Tibial nerve (tissue), 4 donors: ENCODE data around the gene PIK3R3. TPM values are rescaled to one million over a fixed set of nuclear protein-coding genes. Genes with fewer than 3 reads are reported as not detected.
A peak's percentile ranks its signal among the peaks of the same experiment; 100 is the strongest.

Experiments
- DNase-seq, 2 donors: peaks; one replicate each; pipeline ENCODE4 v3.0.0-alpha.2; 2019; ENCODE audit warnings: low spot score in 2 of 2
- H3K27ac ChIP-seq, 4 donors: fragments of 200-600 bp; sonication (generic) in 3 of 4; one replicate each; pipeline ENCODE4 v1.5.1; 2017 to 2019; ENCODE audit warnings: mild to moderate bottlenecking in 1 of 4
- H3K27me3 ChIP-seq, 2 donors: fragments of 200-600 bp; sonication (generic) in 1 of 2; one replicate each; pipeline versions ENCODE4 v1.5.1 to v1.6.0; 2017 to 2019
- H3K36me3 ChIP-seq, 3 donors: fragments of 200-600 bp; sonication (generic); one replicate each; pipeline ENCODE4 v1.5.1; 2018 to 2019
- H3K4me1 ChIP-seq, 4 donors: fragments of 200-600 bp; sonication (generic) in 3 of 4; one replicate each; pipeline ENCODE4 v1.5.1; 2017 to 2019
- H3K4me3 ChIP-seq, 4 donors: fragments of 200-600 bp; sonication (generic) in 3 of 4; one replicate each; pipeline ENCODE4 v1.5.1; 2017 to 2019; ENCODE audit warnings: mild to moderate bottlenecking in 1 of 4, moderate library complexity in 1 of 4
- H3K9me3 ChIP-seq, 4 donors: fragments of 200-600 bp; sonication (generic) in 3 of 4; one replicate each; pipeline ENCODE4 v1.5.1; 2017 to 2019
- EP300 ChIP-seq, 2 donors: sonication (generic); formaldehyde crosslinking; IDR thresholded peaks; one replicate each; pipeline ENCODE4 v1.6.1; 2017; ENCODE audit warnings: antibody characterized with exemption in 2 of 2, mild to moderate bottlenecking in 1 of 2
- POLR2A ChIP-seq, 2 donors: fragments of 450-650 bp; IDR thresholded peaks; one replicate each; pipeline ENCODE4 v1.6.1; 2017; ENCODE audit warnings: antibody characterized with exemption in 2 of 2, mild to moderate bottlenecking in 2 of 2, moderate library complexity in 2 of 2
- WGBS, 2 donors: methylation state at CpG; one replicate each; pipeline ENCODE4 v1.1.5; 2018; 5-methylcytosine and 5-hydroxymethylcytosine counted together
- total RNA-seq, 4 donors: library from RNA; depleted of rRNA; stranded (reverse); fragments of >200 nt; gene quantifications; one replicate each; pipeline ENCODE4 v1.1.0, GENCODE V29; 2016
- TF ChIP-seq, protein P1 (sequence below), 5 experiments: fragments of 200-600 bp in 3 of 5; fragments of 450-650 bp in 2 of 5; sonication (generic) in 3 of 5; IDR thresholded peaks; one replicate each; pipeline ENCODE4 v1.5.1; 2016 to 2019; ENCODE audit warnings: antibody characterized with exemption in 5 of 5, mild to moderate bottlenecking in 3 of 5, moderate library complexity in 2 of 5

PIK3R3 gene
- total RNA-seq, 4 donors from 2014 or later = 13.2 to 32.1 (median 23.2) TPM

DNA sequence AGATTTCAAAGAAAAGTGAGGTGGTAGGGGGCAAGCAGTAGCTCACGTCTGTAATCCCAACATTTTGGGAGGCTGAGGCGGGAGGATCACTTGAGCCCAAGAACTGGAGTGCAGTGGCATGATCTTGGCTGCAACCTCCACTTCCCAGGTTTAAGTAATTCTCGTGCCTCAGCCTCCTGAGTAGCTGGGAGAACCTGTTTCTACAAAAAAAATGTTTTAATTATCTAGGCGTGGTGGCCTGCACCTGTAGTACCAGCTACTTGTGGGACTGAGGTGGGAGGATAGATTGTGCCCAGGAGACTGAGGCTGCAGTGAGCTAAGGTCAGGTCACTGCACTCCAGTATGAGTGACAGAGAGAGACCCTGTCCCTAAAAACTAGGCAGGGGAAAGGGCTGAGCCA, 39.9 kb upstream of the PIK3R3 start:
- TF ChIP-seq, protein P1, sequence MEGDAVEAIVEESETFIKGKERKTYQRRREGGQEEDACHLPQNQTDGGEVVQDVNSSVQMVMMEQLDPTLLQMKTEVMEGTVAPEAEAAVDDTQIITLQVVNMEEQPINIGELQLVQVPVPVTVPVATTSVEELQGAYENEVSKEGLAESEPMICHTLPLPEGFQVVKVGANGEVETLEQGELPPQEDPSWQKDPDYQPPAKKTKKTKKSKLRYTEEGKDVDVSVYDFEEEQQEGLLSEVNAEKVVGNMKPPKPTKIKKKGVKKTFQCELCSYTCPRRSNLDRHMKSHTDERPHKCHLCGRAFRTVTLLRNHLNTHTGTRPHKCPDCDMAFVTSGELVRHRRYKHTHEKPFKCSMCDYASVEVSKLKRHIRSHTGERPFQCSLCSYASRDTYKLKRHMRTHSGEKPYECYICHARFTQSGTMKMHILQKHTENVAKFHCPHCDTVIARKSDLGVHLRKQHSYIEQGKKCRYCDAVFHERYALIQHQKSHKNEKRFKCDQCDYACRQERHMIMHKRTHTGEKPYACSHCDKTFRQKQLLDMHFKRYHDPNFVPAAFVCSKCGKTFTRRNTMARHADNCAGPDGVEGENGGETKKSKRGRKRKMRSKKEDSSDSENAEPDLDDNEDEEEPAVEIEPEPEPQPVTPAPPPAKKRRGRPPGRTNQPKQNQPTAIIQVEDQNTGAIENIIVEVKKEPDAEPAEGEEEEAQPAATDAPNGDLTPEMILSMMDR (IDR thresholded peaks at IDR 0.05) = no peak
- TF ChIP-seq EP300 (IDR thresholded peaks at IDR 0.05) (no peak), POLR2A (IDR thresholded peaks at IDR 0.05) (no peak)
- H3K9me3 ChIP-seq = no peaks in the 10 kb centered on the region
- no peak overlapping the region for H3K4me3 ChIP-seq
- WGBS, 2 donors = 91 to 94% methylated on average over 4 of the region's 4 CpGs
- no peaks in the 10 kb centered on the region for H3K36me3 ChIP-seq
- peaks cover 0 to 30% (median 15%) of the 10 kb centered on the region in 4 donors for H3K4me1 ChIP-seq
- peaks cover 0 to 4% of the 10 kb centered on the region in 2 donors for H3K27me3 ChIP-seq
- no peak for DNase-seq
- H3K27ac ChIP-seq = no peak overlapping the region

DNA sequence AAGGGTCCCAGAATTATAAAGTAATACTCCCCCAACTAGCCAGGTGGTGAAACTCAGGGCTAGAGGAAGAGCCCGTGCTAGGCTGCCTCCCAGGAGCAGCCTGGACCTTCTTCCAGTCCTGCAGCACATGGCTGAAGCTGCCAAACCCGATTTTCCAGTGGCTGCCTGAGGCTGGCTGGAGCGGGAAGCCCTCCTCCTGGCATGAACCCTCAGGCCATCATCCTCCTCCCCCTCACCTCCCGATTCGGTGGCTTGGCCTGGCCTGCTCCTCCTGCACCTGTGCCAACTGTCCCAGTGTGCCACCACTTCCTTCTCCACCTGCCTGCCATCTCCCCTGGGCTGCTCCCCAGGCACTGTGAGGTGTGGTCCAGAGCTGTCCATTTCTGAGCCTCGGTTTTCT, 39.4 kb upstream of the PIK3R3 start:
- TF ChIP-seq POLR2A (IDR thresholded peaks at IDR 0.05) (no peak), EP300 (IDR thresholded peaks at IDR 0.05) (no peak)
- TF ChIP-seq, protein P1 (IDR thresholded peaks at IDR 0.05) = no peak
- no peaks in the 10 kb centered on the region for H3K36me3 ChIP-seq
- peak overlapping the region in 1 of 4 donors; percentile 34 for H3K27ac ChIP-seq
- H3K4me1 ChIP-seq = peaks cover 0 to 34% (median 15%) of the 10 kb centered on the region in 4 donors
- H3K4me3 ChIP-seq = no peak overlapping the region
- WGBS, 2 donors = 59 to 66% methylated on average over 5 to 6 of the region's 6 CpGs
- DNase-seq = no peak
- no peaks in the 10 kb centered on the region for H3K9me3 ChIP-seq
- peaks cover 0 to 8% of the 10 kb centered on the region in 2 donors for H3K27me3 ChIP-seq

DNA sequence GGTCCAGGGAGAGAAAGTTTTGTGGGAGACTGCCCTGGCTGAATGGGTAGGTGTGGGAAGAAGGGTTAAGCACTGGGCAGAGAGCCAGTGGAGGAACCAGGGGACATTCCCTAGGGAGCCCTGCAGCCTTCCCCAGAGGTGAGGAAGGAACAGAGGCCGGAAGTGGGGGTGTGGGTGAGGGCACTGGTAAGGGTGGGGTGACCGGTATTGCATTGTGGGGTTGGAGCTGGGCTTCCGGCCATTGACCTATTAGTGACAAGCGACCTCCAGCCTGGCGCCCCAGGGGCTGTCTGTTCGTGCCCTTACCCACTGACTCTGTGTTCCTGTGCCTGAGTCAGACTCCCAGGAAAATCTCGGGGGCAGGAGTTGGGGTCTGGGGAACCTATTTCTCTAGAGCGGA, 38.9 kb upstream of the PIK3R3 start:
- Histone ChIP-seq H3K36me3 (no peaks in the 10 kb centered on the region), H3K27ac (peak overlapping the region in 1 of 4 donors; percentile 34), H3K27me3 (peaks cover 0 to 13% of the 10 kb centered on the region in 2 donors), H3K4me3 (no peak overlapping the region), H3K4me1 (peaks cover 0 to 40% (median 15%) of the 10 kb centered on the region in 4 donors), H3K9me3 (no peaks in the 10 kb centered on the region)
- 68 to 73% methylated on average over 8 of the region's 8 CpGs for WGBS, 2 donors
- DNase-seq = no peak
- no peak for TF ChIP-seq POLR2A (IDR thresholded peaks at IDR 0.05)
- TF ChIP-seq, protein P1 (IDR thresholded peaks at IDR 0.05) = no peak
- no peak for TF ChIP-seq EP300 (IDR thresholded peaks at IDR 0.05)

DNA sequence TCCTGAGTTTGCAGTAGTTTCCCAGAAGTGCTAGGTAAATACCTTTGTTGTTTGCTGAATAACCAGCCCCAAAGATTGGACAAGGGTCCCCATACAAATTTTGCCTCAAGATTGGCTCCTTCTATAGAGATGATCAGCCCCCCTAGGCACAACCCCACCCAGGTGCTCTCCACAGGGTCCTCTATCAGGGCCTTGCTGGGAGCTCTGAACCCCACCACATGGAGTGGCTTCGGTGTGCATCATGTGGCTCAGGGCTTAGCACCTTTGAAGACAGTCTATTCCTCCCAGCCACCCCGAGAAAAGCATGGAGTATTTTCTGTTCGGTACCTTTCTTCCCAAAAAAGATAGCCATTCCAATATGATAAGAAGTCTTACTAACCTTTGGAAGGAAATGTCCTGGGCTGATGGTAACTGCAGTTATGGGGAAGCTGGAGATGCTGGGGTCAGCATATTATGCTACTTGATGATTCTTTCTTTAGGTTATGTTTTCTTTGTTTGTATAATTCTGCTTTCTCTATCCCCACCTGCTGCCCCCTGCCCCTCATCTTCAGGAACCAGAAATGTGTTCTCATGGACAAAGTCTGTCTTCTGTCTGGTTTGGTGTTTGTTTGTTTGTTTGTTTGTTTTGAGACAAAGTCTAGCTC, 37.5 kb upstream of the PIK3R3 start:
- DNase-seq = no peak
- H3K4me1 ChIP-seq = peaks cover 0 to 34% (median 13%) of the 10 kb centered on the region in 4 donors
- no peak overlapping the region for H3K4me3 ChIP-seq
- TF ChIP-seq EP300 (IDR thresholded peaks at IDR 0.05) = no peak
- no peak for TF ChIP-seq POLR2A (IDR thresholded peaks at IDR 0.05)
- TF ChIP-seq, protein P1 (IDR thresholded peaks at IDR 0.05) = no peak
- 88 to 98% methylated on average over 3 of the region's 3 CpGs for WGBS, 2 donors
- peaks cover 0 to 16% of the 10 kb centered on the region in 2 donors for H3K27me3 ChIP-seq
- H3K36me3 ChIP-seq = no peaks in the 10 kb centered on the region
- no peak overlapping the region for H3K27ac ChIP-seq
- H3K9me3 ChIP-seq = no peaks in the 10 kb centered on the region

DNA sequence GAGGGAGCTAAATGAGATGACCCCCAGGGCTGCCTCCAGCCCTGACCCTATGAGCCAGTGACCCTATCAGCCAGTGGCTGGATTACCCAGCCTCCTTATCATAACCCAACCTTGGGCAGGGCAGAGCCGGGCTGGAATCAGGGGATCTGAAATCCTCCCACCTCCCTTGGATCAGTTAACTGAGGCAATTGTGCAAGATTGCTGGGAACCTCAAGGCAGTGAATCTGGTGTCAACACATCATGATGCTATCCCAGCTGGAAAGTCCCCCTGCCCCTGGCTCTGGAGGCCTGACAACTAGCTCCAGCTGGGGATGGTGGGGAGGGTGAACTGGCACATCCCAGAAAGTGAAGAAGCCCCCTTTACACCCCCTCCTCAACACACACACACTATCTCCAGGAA, 36.0 kb upstream of the PIK3R3 start:
- no peak for DNase-seq
- Histone ChIP-seq H3K9me3 (no peaks in the 10 kb centered on the region), H3K27me3 (peaks cover 0 to 16% of the 10 kb centered on the region in 2 donors), H3K27ac (peak overlapping the region in 1 of 4 donors; percentile 12), H3K4me3 (no peak overlapping the region), H3K36me3 (no peaks in the 10 kb centered on the region), H3K4me1 (peaks cover 0 to 19% (median 3%) of the 10 kb centered on the region in 4 donors)
- TF ChIP-seq EP300 (IDR thresholded peaks at IDR 0.05) = no peak
- TF ChIP-seq POLR2A (IDR thresholded peaks at IDR 0.05) = no peak
- TF ChIP-seq, protein P1 (IDR thresholded peaks at IDR 0.05) = no peak
- WGBS, 2 donors = no CpG with 5 or more reads among the region's 1 CpG
